Glomerular visceral epithelial cell (primary cell): ENCODE data around the gene ARFGAP1.
A peak's percentile ranks its signal among the peaks of the same experiment; 100 is the strongest.

Experiments used
- DNase-seq: peaks from one replicate; pipeline ENCODE4 v3.0.0-alpha.2; 2016; ENCODE audit errors: extremely low spot score

Gene ARFGAP1

DNA sequence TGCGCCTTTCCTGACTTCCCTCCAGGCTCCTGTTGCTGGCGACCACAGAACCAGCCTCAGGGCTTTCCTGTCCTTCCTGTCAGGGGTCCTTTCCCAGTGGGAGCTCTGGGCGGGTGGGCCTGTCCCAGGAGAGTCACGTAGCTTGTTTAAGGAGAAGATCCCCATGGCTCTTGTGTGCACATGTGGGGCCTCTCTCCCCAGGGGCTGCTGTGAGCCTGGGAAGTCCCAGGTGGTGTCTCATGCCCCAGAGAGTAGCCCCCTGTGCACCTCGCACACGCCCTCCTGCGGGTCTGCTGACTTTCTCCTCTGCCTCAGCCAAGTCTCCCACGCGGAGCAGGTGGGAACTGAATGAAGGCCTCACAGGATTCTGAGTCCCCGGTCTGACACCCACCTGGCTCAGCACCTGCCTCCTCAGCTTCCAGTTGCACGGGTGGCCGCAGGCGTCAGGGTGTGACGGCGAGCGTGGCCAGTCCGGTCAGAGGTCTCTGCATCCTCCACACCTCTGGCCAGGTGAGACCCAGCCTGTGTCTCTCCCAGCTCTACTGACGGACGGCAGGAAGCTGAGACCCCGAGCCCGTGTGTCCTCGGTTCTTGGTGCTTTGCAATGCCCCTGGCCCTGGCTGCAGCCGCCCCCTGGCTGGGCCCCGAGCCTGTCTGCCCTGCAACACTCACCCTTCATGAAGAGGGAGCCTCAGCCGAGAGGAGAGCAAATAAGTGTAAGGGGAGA is 12.7 kb upstream of the ARFGAP1 start:
- DNase-seq = no peak

DNA sequence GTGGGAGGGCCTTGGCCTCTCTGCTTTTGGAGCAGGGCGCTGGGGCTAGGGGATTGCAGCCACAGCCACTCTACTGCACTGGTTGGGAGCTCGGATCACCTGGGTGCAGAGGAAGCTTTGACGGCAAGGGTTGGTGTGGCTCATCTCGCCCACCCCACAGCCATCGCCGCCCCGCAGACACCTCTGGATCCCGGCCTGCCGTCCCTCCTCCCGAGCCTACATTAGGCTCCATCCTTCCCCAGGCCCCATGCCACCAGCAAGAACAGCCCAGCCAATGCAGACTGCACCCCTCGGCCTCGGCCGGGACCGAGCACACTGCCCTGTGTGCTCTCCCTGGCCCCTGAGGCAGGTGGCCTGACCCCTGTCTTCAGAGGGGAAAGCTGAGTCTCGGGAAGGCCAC is 12.1 kb upstream of the ARFGAP1 start:
- DNase-seq = no peak

DNA sequence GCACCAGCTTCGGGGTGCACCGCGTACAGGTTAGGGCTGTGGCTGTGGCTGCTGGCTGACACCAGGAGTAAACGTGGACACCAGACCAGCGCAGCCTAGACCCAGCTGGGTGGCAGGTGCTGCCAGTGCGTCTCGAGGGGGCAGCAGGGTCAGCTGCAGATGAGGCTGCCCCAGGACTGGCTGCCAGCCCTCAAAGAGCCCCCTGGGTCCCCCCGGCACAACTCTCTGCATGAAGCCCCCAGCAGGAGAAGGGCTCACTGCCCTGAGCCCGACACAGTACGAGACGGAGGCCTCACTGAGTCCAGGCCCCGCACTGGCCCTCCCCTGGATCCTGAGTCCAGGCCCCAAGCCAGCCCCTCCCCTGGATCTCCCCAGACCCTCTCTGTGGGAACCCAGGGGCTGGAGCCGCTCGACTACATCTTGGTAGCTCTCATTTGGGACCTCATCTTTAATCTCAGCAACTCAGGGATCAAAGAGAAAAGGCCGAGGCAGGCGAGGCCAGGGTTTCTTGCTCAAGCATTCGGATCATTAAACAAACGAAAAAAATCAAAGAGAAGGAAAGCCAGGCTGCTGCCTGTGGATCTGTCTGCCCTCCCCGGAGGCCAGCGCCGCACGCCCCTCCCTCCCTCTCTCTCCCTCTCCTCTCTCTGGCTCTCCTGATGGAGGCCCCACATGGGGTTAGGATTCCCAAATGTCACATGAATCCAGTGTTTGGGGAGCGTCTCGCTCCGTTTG is 11.4 kb upstream of the ARFGAP1 start:
- no peak for DNase-seq

DNA sequence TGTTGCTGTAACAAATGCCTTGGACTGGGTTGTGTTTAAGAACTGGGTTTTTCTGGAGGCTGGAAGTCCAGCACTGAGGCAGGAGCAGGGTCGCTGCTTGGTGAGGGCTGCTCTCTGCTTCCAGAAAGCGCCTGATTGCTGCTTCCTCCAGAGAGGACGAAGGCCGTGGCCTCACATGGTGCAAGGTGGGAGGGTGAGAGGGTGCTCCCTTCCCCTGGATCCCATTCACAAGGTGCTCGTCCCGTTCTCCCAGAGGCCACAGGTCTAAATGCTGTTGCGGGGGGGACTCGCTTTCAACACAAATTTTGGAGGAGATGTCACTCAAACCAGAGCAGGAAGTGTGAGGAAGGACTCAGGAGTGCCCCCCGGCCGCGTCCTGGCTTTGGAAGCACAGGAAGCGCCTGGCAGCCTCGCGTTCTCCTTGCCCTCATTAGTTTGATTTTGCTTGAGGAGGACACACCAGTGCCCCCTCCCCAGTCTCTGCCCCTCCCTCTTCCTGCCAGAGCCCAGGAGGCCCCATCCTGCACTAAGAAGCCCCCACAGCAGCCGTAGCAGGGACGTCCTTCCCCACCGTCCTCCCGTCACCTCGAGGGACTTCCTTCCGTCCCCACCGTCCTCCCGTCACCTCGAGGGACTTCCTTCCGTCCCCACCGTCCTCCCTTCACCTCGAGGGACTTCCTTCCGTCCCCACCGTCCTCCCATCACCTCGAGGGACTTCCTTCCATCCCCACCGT is 10.7 kb upstream of the ARFGAP1 start:
- DNase-seq = no peak

DNA sequence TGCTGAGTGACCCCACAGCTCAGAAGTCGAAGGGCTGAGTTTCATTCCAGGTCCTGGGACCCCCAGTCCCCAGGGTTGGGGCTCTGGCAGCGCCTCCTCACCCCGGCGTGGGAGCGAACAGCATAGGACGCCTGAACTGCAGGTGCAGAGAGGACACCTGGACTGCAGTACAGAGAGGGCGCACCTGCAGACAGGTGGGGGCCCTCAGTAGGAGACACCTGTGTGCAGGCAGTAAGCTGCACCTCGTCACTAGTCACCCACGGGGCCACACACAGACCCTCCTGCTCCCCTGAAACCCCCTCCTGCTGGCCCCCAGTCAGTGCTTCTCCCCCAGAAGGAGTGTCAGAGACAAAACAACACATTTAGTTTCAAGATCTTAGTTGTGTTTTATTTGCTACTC is 9.8 kb upstream of the ARFGAP1 start:
- DNase-seq = no peak

DNA sequence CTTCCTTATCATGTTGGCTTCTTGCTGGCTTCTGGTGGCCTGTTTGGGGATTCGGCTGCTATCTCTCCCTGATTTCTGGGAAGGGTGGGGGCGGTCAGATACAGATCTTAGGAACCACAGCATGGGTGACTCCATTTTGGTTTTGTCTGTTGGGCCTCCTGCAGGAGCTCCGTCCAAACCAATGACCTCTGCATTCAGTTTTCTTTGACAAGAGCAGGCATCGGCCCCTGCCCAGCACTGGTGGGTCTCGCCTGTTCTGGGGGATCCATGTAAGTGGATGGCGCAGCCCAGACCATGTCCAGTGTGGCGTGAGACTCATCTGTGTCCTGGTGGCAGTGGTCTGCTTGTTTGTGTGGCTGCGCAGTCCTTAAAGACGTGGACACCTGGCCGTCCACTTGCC is 8.6 kb upstream of the ARFGAP1 start:
- DNase-seq = no peak

DNA sequence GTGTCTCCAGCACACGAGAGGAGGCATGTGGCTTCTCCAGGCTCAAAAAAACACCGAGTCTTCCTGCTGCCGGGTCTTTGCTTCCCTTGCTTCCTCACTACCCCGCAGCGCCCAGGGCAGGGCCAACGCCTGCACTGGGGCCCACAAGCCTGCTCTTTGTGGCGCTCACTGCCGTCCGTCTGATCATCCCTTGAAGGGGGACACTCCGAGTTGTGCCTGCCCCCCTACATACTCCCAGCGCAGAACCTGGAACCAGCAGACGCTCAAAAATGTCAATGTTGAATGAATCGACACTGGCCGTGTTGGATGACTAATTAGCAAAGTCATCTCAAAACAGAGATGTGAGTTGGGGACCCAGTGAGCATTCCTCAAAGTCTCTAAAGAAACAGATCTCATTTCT is 8.1 kb upstream of the ARFGAP1 start:
- DNase-seq = peak; percentile 37

DNA sequence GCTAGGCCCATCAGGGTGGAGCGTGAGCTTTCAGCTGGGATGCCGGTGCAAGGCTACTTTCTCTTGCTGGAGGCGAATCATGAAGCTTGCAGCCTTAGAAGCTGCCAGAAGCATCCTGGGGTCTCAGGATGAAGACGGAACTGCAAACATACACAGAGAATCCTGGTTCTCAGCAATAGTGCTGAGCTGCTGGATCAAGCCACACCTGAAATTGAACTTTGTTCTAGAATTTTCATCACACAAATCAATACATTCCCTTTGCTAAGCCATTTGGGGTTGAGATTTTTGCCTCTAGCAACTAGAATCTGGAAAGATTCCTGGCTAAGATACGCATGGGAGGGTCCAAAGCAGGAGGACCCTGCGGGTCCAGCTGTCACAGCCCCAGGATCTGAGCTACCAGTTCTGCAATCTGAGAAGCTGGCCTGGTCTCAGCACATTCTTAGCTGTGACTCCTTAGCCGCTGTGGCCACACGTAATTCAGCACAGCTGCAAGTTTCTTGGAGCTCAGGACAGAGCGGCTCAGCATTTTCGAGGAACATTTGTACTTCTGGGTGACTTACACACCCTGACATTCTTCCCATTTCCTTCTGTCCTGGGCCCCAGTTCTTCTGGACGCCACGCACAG is 6.6 kb upstream of the ARFGAP1 start:
- DNase-seq = no peak

DNA sequence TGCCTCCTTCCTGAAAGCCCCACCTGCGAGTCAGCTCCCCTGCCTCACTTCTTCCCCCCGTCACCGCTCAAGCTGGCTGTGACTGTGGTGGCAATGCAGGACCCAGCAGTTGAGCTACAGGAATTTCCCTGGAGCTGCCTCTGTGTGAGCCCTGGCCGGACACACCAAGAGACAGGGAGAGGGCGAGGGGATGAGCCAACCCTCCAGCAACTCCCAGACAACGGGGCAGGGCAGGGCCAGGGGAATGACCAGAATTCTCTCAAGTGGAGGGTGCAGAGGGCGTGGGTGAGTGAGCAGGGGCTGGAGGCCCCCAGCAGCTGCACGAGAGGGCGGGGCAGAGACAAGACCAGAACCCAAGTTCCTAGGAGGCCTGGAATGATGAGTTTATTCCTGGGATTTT is 4.9 kb upstream of the ARFGAP1 start:
- DNase-seq = peak; percentile 49

DNA sequence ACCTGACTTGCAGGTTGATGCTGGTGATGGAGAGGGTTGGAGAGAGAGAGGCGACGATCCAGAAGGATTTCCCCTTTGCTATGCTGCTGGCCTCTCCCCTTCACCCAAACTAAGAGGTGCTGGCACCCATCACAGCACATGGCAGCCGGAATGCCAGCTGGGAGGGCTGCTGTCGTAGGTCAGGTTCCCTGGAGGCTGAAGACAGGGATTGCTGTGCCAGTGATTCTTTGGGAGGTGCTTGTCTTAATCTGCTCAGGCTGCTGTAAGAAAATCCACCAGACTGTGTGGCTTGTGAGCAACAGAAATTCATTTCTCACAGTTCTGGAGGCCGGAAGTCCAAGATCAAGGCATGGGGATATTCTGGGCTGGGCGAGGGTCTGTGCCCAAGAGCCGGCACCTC is 4.4 kb upstream of the ARFGAP1 start:
- no peak for DNase-seq

DNA sequence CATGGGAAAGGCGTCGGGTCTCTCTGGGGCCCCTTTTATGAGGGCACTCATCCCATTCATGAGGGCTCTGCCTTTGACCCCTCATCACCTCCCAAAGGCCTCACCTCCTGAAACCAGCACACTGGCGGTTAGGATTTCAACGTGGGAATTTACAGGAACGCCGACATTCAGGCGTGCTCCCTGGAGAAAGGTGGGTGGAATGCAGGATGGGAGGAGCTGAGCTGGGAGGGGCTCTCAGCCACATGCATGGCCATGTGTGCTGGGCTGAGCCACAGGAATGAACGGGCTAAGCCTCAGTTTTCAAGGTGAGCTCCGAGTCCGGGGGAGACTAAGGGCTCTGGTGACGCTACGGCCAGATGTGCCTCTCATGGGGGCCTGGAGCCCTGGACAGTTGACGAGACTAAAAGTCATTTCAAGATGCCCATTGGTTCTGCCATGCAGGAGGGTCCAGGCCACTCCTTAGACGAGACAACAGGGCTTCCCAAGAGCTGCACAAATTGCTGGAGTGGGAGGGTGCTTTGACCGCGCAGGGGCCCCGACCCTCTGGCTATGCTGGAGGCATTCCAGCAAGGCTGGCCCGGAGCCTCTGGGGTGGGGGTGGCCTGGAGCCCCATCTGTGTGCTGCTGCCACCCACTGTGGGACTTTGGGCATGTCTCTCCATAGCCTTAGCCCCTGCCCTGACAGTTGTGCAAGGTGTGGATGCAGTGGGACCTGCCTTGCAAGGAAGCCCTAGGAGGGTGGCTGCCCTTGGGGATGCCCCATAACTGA is 3.8 kb upstream of the ARFGAP1 start:
- peak; percentile 46 for DNase-seq

DNA sequence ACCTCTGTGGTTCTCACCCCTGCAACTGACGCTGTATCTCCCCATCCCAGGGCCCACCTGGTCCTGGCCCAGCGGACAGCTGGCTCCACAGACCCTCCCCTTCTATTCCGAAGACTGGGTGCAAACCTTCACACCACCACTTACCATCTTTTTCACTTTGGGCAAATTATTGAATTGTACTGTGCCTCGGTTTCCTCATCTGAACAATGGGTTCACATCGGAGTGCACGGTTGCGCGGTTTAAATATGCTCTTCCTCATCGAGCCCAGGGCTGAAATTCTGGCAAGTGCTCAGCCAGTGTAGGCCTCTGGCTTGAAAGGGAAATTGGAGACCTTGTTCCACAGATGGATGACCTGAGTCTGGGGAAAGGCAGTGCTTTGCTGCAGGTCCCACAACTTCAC is 2.9 kb upstream of the ARFGAP1 start:
- DNase-seq = no peak

DNA sequence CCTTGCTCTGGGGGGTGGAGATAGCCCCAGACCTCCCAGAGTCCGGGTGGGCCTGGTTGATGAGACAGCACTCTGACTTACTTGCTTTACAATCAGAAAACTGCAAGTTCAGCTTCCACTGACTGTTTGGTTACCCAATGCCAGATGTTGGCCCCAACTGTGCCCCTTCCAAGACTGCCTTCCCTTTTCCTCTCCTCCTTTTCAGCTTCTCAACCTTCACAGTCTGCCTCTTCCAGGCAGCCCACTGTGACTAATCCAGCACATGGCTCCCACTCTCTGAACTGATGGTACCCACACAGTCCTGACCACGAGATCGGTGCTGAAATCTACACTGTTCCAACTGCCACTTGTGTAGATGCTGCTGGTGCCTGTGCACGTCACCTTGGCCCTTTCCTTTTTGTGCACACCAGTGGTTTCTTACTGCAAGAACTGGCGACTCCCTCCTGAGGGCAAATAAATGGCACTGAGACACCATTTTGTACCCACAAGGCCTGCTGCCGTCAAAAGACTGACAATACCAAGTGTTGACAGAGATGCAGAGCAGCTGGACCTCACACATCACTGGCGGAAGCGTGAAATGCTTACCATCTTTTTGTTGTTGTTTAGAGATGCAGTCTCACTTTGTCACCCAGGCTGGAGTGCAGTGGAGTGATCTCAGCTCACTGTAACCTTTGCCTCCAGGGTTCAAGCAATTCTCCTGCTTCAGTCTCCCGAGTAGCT is 1.8 kb upstream of the ARFGAP1 start:
- no peak for DNase-seq

DNA sequence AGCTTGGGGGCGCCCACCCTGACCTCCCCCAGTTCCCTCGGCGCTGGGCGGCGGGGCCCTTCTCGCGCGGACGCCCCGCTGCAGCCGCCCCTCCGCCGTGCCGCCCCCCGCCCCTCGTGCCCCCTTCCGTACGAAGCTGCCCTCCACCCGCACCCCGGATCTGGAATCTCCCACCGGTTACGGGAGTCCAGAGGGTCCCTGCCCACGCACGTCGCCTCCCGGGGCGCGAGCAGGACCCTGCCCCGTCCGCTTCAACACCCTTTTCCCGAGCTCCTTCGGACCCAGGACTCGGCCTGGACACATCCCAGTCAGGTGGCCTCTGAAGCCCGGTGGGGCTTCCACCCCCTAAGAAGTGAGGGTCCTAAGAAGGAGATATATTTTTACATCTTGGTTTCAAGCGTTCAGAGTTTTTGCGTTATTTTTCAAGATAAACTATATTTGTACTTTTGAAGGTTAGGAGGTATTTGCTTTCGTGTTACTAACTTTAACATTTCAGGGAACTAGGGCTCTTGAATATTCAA is 506 bp downstream of the ARFGAP1 start:
- DNase-seq = no peak

DNA sequence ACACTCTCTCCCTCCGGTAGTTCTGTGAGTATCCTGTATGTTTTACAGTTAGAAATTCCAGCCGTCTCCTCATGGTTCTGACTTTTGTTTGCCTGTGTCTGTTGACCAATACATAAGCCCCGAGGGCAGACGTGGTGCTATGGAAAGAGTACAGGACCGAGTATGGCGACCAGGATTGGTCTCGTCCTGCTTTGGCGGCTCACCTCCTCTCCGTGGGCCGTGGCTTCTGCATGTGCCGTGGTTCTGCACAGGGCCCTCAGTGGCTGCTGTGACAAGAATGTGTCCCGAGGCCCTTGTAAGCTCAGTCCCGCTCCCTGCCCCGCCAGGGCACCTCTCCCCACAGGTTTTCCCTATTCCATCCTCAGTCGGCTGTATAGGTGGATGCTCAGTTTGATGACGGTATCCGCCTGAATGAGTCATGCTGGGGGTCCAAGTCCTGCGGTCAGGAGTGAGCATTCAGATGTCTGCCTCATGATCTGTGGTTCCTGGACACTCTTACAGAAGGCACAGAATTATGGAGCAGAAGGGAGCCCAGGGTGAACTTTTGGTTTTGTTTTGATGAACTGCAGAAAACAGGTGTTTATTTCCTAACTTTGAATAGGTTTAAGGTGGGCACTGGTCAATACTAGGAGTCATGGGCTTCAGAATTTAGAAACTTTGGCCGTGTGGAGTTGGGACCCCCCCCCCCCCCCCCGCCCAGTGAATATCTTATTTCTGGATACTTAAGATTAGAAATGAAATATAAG is 1.2 kb downstream of the ARFGAP1 start:
- DNase-seq = peak; percentile 92

DNA sequence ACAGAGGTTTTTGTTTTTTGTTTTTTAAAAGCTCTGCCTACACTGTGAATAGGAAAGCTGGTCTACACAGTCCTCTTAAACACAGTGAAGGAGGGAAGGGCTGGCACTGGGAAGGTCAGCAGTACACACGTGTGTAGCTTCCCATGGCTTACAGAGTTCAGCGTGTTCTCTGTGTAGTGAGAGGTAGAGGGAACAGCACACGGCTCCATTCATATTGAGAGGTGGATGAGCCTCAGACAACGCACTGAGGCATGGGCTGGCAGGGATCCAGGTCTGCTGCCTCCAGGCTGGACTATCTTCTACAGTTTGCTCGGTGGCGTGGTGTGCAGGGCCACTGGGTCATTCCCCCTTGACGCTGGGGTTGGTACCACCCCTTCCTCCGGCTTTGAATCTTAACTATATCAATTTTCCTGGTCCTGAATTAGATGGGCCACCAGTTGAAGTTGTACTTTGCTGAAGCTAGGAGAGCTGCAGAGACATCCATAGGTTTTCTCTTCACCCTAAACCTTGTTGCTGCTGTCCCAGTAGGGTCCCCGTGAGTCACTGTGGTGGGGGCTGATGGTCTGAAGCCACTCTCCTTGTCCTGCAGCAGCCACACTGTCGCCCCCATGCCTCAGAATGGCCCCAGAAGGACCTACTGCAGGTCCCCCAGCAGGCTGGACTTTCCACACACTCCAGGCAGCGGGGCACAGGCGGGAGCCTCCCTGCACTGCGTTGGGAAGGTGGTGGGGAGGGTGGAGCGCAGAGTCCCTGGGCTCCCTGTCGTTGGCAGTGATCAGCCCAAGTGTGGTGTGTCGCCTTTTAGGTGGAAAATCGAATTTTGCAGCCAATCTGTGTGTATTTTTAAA is 2.0 kb downstream of the ARFGAP1 start:
- DNase-seq = peak; percentile 64

DNA sequence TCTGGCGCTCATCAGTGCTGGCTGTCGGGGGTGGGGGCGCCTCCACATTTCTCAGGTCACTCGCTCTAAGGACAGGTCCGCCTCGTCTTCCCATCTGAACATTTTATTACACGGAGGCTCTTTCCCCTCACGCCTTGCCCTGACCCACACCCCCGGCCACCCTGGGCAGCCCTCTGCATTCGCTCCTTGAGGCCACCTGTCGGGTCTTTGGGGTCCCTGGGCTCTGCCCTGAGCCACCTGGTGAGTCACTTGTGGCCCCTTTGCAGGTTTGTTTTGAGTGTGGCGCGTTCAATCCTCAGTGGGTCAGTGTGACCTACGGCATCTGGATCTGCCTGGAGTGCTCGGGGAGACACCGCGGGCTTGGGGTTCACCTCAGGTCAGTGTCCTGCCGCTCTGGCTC is 3.2 kb downstream of the ARFGAP1 start:
- DNase-seq = no peak

DNA sequence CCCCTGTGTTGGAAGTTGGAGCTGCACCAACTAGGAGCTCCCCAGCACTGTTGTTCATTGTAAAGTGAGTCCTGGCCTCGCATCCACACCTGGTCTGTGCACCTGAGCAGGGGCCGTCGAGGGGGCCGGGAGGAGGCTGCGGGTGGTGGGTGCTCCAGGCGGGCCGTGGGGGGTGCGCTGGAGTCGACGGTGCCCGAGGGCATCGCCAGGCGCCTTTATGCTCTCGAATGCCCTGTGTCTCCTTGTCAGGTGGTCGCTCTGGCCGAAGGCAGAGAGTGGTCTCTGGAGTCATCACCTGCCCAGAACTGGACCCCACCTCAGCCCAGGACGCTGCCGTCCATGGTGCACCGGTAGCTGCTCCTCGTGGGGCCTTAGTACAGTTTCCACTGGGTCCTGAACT is 4.3 kb downstream of the ARFGAP1 start:
- no peak for DNase-seq
